GM12878 (cell line): ENCODE data around the gene TUB. TPM values are rescaled to one million over a fixed set of nuclear protein-coding genes. Genes with fewer than 3 reads are reported as not detected.

Experiments
- ATAC-seq: fragments of 200-7000 bp; cut with Tn5 transposase; 3 replicates; pipeline ENCODE4 v1.9.1; 2020; ENCODE audit warnings: mild to moderate bottlenecking, moderate library complexity
- BruUV-seq: library from RNA; stranded (reverse); fragments of 400-500 nt; replicated peaks from 2 replicates; lab custom pipeline; 2021; lab: Mats Ljungman, UMichigan
- CTCF ChIA-PET: fragments of 300-600 bp; sonication (Branson Sonifier 250); formaldehyde crosslinking; extraction: SDS; loops from one replicate; lab custom pipeline; 2021; ENCODE audit warnings: inconsistent platforms; lab: Yijun Ruan, JAX
- POLR2A ChIA-PET: fragments of 350-600 bp; formaldehyde crosslinking; extraction: SDS; loops from one replicate; lab custom pipeline; 2021; ENCODE audit warnings: inconsistent platforms; lab: Charles Lee
- RAD21 ChIA-PET: fragments of 300-600 bp; sonication (Branson Sonifier 250); formaldehyde crosslinking; loops from one replicate; lab custom pipeline; 2023; ENCODE audit warnings: antibody characterized with exemption; ENCODE audit not compliant: unreplicated experiment; lab: Charles Lee
- SMC1A ChIA-PET: fragments of 300-600 bp; sonication (Branson Sonifier 250); formaldehyde crosslinking; loops from one replicate; lab custom pipeline; 2023; ENCODE audit not compliant: unreplicated experiment, uncharacterized antibody; lab: Charles Lee
- DNase-seq: peaks from one replicate; pipeline ENCODE4 v3.0.0-alpha.2; 2011; ENCODE audit warnings: low read depth, low spot score
- FAIRE-seq: peaks from 3 replicates; lab custom pipeline; 2011; peaks lifted over from hg19 to GRCh38; lab: Jason Lieb, UNC
- H2AFZ ChIP-seq: 2 replicates; pipeline ENCODE4 v1.6.0; 2011; ENCODE audit warnings: low read depth, low read length, control low read depth; ENCODE audit not compliant: control insufficient read depth
- H3K27ac ChIP-seq: 2 replicates; pipeline ENCODE4 v1.5.1; 2011; ENCODE audit warnings: control low read depth; ENCODE audit not compliant: control insufficient read depth, insufficient read depth
- H3K27me3 ChIP-seq, 2 experiments: replicated peaks in 1 of 2; 2 replicates each; pipeline versions ENCODE4 v1.6.0 to v1.6.1; 2011; ENCODE audit warnings: low read length in 1 of 2; ENCODE audit not compliant: control insufficient read depth in 2 of 2, insufficient read depth in 2 of 2
- H3K36me3 ChIP-seq, 2 experiments: 2 replicates each; pipeline ENCODE4 v1.5.1; 2011; ENCODE audit warnings: low read length in 1 of 2; ENCODE audit not compliant: control insufficient read depth in 2 of 2, insufficient read depth in 2 of 2
- H3K4me1 ChIP-seq: 2 replicates; pipeline ENCODE4 v1.6.1; 2011; ENCODE audit warnings: mild to moderate bottlenecking, low read length, moderate library complexity, mixed read lengths; ENCODE audit not compliant: control insufficient read depth, insufficient read depth
- H3K4me2 ChIP-seq: 2 replicates; pipeline ENCODE4 v1.6.0; 2011; ENCODE audit warnings: control low read depth; ENCODE audit not compliant: control insufficient read depth, insufficient read depth
- H3K4me3 ChIP-seq: fragments of 200-600 bp; sonication (generic); 2 replicates; pipeline ENCODE4 v1.5.1; 2016
- H3K79me2 ChIP-seq: 2 replicates; pipeline ENCODE4 v1.6.0; 2011; ENCODE audit warnings: low read length; ENCODE audit not compliant: control insufficient read depth, insufficient read depth
- H3K9ac ChIP-seq: 2 replicates; pipeline ENCODE4 v1.8.0; 2011; ENCODE audit warnings: low read length, control low read depth, mixed read lengths; ENCODE audit not compliant: control insufficient read depth, insufficient read depth
- H3K9me3 ChIP-seq: replicated peaks from 3 replicates; pipeline ENCODE4 v1.5.1; 2011; ENCODE audit warnings: mild to moderate bottlenecking, low read length; ENCODE audit not compliant: control insufficient read depth, insufficient read depth
- H4K20me1 ChIP-seq: 2 replicates; pipeline ENCODE4 v1.6.0; 2011; ENCODE audit not compliant: control insufficient read depth, insufficient read depth
- CTCF ChIP-seq, 3 experiments: IDR thresholded peaks in 2 of 3; conservative IDR thresholded peaks in 1 of 3; 2 replicates each; pipeline ENCODE4 v1.5.1; 2011; ENCODE audit warnings: low read depth in 3 of 3, low read length in 3 of 3, mild to moderate bottlenecking in 3 of 3, control low read depth in 2 of 3, moderate library complexity in 2 of 3, inconsistent platforms in 1 of 3, mixed read lengths in 1 of 3; ENCODE audit not compliant: control insufficient read depth in 2 of 3, insufficient read depth in 1 of 3; ENCODE audit errors: extremely low read depth in 1 of 3
- JUNB ChIP-seq: IDR thresholded peaks from 2 replicates; pipeline ENCODE4 v1.6.1; 2016; ENCODE audit warnings: antibody characterized with exemption, mild to moderate bottlenecking
- WGBS: methylation state at CpG from one replicate; pipeline ENCODE4 v1.1.6; 2016; ENCODE audit warnings: low lambda C conversion rate; ENCODE audit not compliant: insufficient replicate concordance, insufficient coverage; ENCODE audit errors: missing lambda C conversion rate; 5-methylcytosine and 5-hydroxymethylcytosine counted together
- in situ Hi-C: fragments of 300-500 bp; cut with MboI; formaldehyde crosslinking; loops from 9 replicates; pipeline ENCODE4 v1.14.3; 2018; ENCODE audit warnings: mixed read lengths
- intact Hi-C: fragments of 100-400 bp; cut with micrococcal nuclease; formaldehyde crosslinking; loops from one replicate; pipeline ENCODE4 v1.14.2; 2022; ENCODE audit not compliant: unreplicated experiment
- polyA plus RNA-seq, 11 experiments: library from polyadenylated mRNA; depleted of rRNA in 4 of 11; unstranded in 6 of 11; stranded (reverse) in 5 of 11; fragments of >200 nt; fragmentation: Nextera tagmentation in 4 of 11; fragmentation: Illumina TruSeq in 1 of 11; extraction: Ambion mirVana in 4 of 11; extraction: Trizol in 1 of 11; gene quantifications; 1 replicate in 1 of 11; 2 replicates in 10 of 11; pipeline versions ENCODE4 v1.2.1 to v1.2.3, GENCODE V29; 2011 to 2016; ENCODE audit warnings: inconsistent platforms in 2 of 11, missing spikeins in 2 of 11, low read depth in 1 of 11
- total RNA-seq, 4 experiments: library from RNA; depleted of rRNA in 3 of 4; stranded (reverse); fragments of >200 nt in 3 of 4; fragmentation: Illumina TruSeq in 1 of 4; extraction: Trizol in 1 of 4; gene quantifications; 2 replicates each; pipeline versions ENCODE4 v1.2.1 to v1.2.3, GENCODE V29; 2013 to 2021

The TUB gene
- total and polyA plus RNA-seq, 10 of the 15 experiments (the other 5 are each of a cell fraction or from before 2014, with no cell fraction given): 0.01 to 0.06 (median 0.03) TPM; not detected in 6

GRCh38 chr11:8055091-8055835 is 25.7 kb upstream of the TUB start:
- no peak for DNase-seq
- ChIA-PET SMC1A (no interaction called here), CTCF (interaction anchor here (2.6 kb wide), 1 partner anchor 22 kb away, joined by 6 read pairs; no protein-coding TSS in a partner anchor), POLR2A (no interaction called here), RAD21 (no interaction called here)
- Histone ChIP-seq H3K9ac (no peak overlapping the region), H3K4me3 (no peak overlapping the region), H3K4me1 (no peaks in the 10 kb centered on the region), H2AFZ (no peak overlapping the region), H3K4me2 (no peak overlapping the region), H4K20me1 (no peaks in the 10 kb centered on the region), H3K9me3 (no peaks in the 10 kb centered on the region), H3K27me3 (peaks cover 0 to 3% of the 10 kb centered on the region in 2 experiments; a peak in 1 of 4 replicates), H3K36me3 (no peaks in the 10 kb centered on the region), H3K27ac (no peak overlapping the region), H3K79me2 (no peaks in the 10 kb centered on the region)
- WGBS: 10% methylated on average over 7 of the region's 7 CpGs
- intact Hi-C loops: no loop called here
- no TSS peak for BruUV-seq
- FAIRE-seq: no peak
- in situ Hi-C loops: no loop called here
- ATAC-seq: peak; percentile 48
- TF ChIP-seq CTCF (IDR thresholded peaks at IDR 0.05 in 2 of 3, conservative IDR thresholded peaks at IDR 0.05 in 1 of 3; ENCODE audit: control insufficient read depth in 2 of 3, extremely low read depth in 1 of 3, insufficient read depth in 1 of 3, low read depth in 3 of 3, low read length in 3 of 3) (peak; percentile 10 to 25 (median 24); a peak in 2 of 6 replicates), JUNB (no peak)
